Effector memory CD8-positive, alpha-beta T cell (primary cell): Measurements from ENCODE around the gene OAF.

Source experiments
- ATAC-seq: fragments of 150-1000 bp; cut with Tn5 transposase; replicated peaks from 2 replicates; pipeline ENCODE4 v1.10.0; 2021; ENCODE audit warnings: mild to moderate bottlenecking, moderate library complexity
- DNase-seq, 3 experiments: peaks; one replicate each; pipeline ENCODE4 v3.0.0; 2021
- H3K27ac Mint-ChIP-seq, 2 donors: one replicate each; pipeline ENCODE4 v1.8.0; 2022; ENCODE audit warnings: mild to moderate bottlenecking in 2 of 2, mixed read lengths in 2 of 2, moderate library complexity in 2 of 2
- H3K27me3 Mint-ChIP-seq, 2 donors: one replicate each; pipeline ENCODE4 v1.8.0; 2022; ENCODE audit warnings: mixed read lengths in 2 of 2
- H3K36me3 Mint-ChIP-seq: one replicate; pipeline ENCODE4 v1.8.0; 2022; ENCODE audit warnings: mild to moderate bottlenecking, moderate library complexity, mixed read lengths; ENCODE audit not compliant: insufficient read depth
- H3K4me1 Mint-ChIP-seq, 2 donors: one replicate each; pipeline ENCODE4 v1.8.0; 2022; ENCODE audit warnings: low read depth in 2 of 2, mixed read lengths in 2 of 2
- H3K4me3 Mint-ChIP-seq, 2 donors: one replicate each; pipeline ENCODE4 v1.8.0; 2022; ENCODE audit warnings: mild to moderate bottlenecking in 2 of 2, mixed read lengths in 2 of 2, moderate library complexity in 2 of 2
- H3K9me3 Mint-ChIP-seq, 2 donors: one replicate each; pipeline ENCODE4 v1.8.0; 2022; ENCODE audit warnings: mixed read lengths in 2 of 2
- total RNA-seq, 9 experiments: gene quantifications; one replicate each; lab custom pipeline; 2026; lab: John Stamatoyannopoulos, UW

The OAF gene
- 0.48 to 3.4 (median 1.1) reads per million in 9 experiments for total RNA-seq

DNA sequence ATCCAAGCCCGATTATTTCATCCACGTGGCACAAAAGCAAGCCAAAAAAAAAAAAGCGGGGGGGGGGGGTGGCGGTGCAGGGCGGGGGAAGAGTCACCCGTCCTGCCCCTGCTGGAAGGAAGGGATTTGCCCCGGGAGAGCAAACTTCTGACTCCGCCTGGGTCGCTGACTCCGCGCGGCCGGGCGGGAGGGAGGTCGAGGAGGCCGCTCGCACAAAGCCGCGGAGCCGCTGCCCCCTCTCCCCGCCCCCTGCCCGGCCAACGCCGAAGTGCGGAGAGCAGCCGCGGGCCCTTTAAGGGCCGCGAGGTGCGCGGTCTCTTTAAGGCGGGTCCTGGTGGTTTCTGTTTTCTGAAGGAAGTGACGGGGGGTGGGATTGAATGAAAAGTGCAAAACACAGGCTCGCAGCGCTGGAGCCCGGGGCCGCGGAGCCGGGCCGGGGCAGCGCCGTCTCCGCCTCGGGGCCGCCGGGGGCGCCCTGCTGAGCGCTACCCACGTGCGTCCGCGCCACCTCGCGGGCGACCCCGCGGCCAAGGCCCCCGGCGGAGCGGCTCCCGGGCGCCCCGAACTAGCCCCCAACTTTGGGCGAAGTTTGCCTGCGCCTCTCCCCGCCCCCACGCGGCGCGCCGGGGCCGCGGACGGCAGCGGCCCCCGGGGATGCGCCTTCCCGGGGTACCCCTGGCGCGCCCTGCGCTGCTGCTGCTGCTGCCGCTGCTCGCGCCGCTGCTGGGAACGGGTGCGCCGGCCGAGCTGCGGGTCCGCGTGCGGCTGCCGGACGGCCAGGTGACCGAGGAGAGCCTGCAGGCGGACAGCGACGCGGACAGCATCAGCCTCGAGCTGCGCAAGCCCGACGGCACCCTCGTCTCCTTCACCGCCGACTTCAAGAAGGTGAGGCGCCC is at the start of gene OAF:
Gene OAF, plus strand, starts transcription at position 407 of the 896 bp plus-strand sequence. Its CDS starts 248 bp downstream, at position 655.
- H3K27me3 Mint-ChIP-seq, result peaks cover 45 to 75% of the 10 kb centered on the region in 2 donors
- H3K27ac Mint-ChIP-seq, result peak within 1 kb of the TSS; percentile 29 to 73
- H3K4me3 Mint-ChIP-seq, result peak within 1 kb of the TSS; percentile 90 to 96

GRCh38 chr11:120167659-120168058 is 43.2 kb upstream of the OAF start:
- peaks cover 4% of the 10 kb centered on the region in 2 donors for H3K4me1 Mint-ChIP-seq
- H3K27me3 Mint-ChIP-seq, result peaks cover 71 to 80% of the 10 kb centered on the region in 2 donors
- no peak overlapping the region for H3K27ac Mint-ChIP-seq
- no peaks in the 10 kb centered on the region for H3K36me3 Mint-ChIP-seq
- no peak overlapping the region for H3K4me3 Mint-ChIP-seq
- no peak for DNase-seq
- ATAC-seq, result no peak
- peaks cover 0 to 14% of the 10 kb centered on the region in 2 donors for H3K9me3 Mint-ChIP-seq

More for the DNA sequence above, at the start of gene OAF:
- H3K36me3 Mint-ChIP-seq, result peaks cover 8% of the 10 kb centered on the region
- DNase-seq (peak; percentile 22 to 38 (median 26)), ATAC-seq (peak; percentile 92)
- H3K9me3 Mint-ChIP-seq, result no peaks in the 10 kb centered on the region
- peaks cover 13 to 18% of the 10 kb centered on the region in 2 donors for H3K4me1 Mint-ChIP-seq

DNA sequence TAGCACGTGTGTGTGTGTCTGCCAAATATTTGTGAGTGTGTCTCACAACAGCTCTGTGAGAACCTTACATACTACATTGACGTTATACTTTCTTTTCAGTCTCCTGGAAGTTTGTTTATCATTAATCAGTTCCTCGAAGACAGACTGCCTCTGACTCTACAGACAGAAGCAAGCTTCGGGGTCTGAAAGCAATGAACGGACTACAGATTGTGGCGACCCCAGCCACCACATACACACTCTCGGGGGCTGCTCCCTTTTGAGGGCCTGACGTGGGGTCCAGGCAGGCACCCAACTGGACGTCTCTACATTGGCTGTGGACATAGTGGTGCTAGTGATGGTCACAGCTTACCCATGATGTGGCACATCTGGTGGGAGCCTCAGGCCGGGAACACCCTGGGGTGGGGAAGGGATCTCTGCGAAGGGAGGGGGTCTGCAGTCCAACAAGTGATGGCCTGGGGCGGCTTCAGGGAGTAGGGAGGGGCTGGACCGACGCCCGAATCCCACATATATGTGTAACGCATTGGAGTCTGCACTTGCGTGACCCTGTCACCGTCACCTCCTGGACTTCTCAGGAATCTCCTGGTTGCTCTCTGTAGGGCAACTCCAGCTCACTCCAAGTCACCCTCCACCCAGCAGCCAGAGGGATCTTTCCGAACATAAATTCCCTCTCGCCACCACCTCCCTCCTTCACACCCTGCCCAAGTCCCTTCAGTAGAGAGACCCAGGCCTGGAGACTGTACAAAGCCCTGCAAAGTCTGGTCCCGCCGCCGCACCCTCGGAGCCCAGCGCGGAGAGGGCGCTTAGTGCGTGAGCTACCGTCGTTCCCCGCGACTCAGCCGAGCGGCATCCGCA is 42.5 kb upstream of the OAF start:
- Mint-ChIP-seq H3K4me1 (peaks cover 4% of the 10 kb centered on the region in 2 donors), H3K27ac (no peak overlapping the region), H3K27me3 (peaks cover 78 to 87% of the 10 kb centered on the region in 2 donors), H3K36me3 (no peaks in the 10 kb centered on the region), H3K9me3 (peaks cover 0 to 14% of the 10 kb centered on the region in 2 donors), H3K4me3 (peak overlapping the region; percentile 66 to 68)
- ATAC-seq (no peak), DNase-seq (no peak)

- peaks cover 78 to 95% of the 10 kb centered on the region in 2 donors for H3K27me3 Mint-ChIP-seq
- peaks cover 4% of the 10 kb centered on the region in 2 donors for H3K4me1 Mint-ChIP-seq
- peaks cover 0 to 14% of the 10 kb centered on the region in 2 donors for H3K9me3 Mint-ChIP-seq
- no peak overlapping the region for H3K27ac Mint-ChIP-seq
- no peaks in the 10 kb centered on the region for H3K36me3 Mint-ChIP-seq
- ATAC-seq (peak; percentile 80), DNase-seq (peak; percentile 15 to 40 (median 28))
- H3K4me3 Mint-ChIP-seq, result peak overlapping the region; percentile 66 to 68
Measured at GRCh38 chr11:120168960-120169681, 41.7 kb upstream of the OAF start.

- Mint-ChIP-seq H3K4me3 (no peak overlapping the region), H3K4me1 (peaks cover 4% of the 10 kb centered on the region in 2 donors), H3K27me3 (peaks cover 68 to 98% of the 10 kb centered on the region in 2 donors), H3K9me3 (peaks cover 0 to 9% of the 10 kb centered on the region in 2 donors), H3K27ac (no peak overlapping the region), H3K36me3 (no peaks in the 10 kb centered on the region)
- ATAC-seq, result no peak
- no peak for DNase-seq
Measured at GRCh38 chr11:120169981-120170698, 40.7 kb upstream of the OAF start.

GRCh38 chr11:120170741-120171261 is 40.0 kb upstream of the OAF start:
- ATAC-seq (no peak), DNase-seq (no peak)
- peaks cover 69 to 98% of the 10 kb centered on the region in 2 donors for H3K27me3 Mint-ChIP-seq
- H3K4me3 Mint-ChIP-seq, result no peak overlapping the region
- H3K4me1 Mint-ChIP-seq, result peaks cover 4% of the 10 kb centered on the region in 2 donors
- H3K36me3 Mint-ChIP-seq, result no peaks in the 10 kb centered on the region
- H3K27ac Mint-ChIP-seq, result no peak overlapping the region
- peaks cover 0 to 3% of the 10 kb centered on the region in 2 donors for H3K9me3 Mint-ChIP-seq

DNA sequence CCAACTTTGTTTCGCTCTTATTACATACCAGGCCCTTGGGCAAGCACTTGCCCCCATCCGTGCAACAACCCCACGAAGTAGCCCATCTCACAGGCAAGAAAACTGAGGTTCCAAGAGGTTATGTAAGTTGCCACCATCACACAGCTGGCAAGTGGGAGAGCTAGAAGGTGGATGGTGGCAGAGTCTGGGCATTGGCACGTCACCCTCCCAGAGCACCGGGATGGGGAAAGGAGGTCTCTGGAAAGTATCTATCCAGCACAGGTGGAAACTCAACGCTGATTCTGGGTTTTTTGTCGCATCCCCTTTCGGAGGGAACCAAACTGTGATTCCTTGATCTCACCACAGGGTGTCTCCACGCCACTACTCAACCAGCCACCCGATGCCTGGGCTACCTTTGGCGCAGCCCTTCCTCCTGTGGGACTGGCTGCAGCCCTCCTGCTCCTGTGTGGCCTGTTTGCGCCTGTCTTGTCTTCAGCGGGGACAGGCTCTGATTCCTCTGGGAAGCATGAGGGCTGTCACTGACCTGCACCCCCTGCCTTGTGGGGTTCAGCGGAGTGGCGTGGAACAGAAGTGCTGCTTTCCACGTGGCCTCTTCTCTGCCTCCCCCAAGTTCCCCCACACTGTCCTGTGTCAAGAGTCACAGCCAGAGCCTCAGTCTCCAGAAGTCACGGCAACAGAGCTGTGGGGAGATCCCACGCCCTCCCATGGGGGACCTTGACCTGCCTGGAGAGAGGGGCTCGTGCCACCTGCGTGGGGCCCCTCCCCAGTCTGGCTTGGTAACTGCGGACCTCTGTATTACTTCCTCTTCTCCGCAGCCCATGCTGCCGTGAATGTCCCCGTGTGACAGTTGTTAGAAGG is 38.5 kb upstream of the OAF start:
- peaks cover 4% of the 10 kb centered on the region in 2 donors for H3K4me1 Mint-ChIP-seq
- H3K36me3 Mint-ChIP-seq, result no peaks in the 10 kb centered on the region
- peak in 2 of 3 experiments; percentile 20 to 23 for DNase-seq
- peaks cover 57 to 87% of the 10 kb centered on the region in 2 donors for H3K27me3 Mint-ChIP-seq
- ATAC-seq, result peak; percentile 50
- no peak overlapping the region for H3K27ac Mint-ChIP-seq
- H3K9me3 Mint-ChIP-seq, result no peaks in the 10 kb centered on the region
- H3K4me3 Mint-ChIP-seq, result no peak overlapping the region

GRCh38 chr11:120173019-120173705 is 37.7 kb upstream of the OAF start:
- peaks cover 48 to 79% of the 10 kb centered on the region in 2 donors for H3K27me3 Mint-ChIP-seq
- no peaks in the 10 kb centered on the region for H3K36me3 Mint-ChIP-seq
- H3K4me1 Mint-ChIP-seq, result peaks cover 4% of the 10 kb centered on the region in 2 donors

GRCh38 chr11:120173807-120174206 is 37.0 kb upstream of the OAF start:
- Mint-ChIP-seq H3K27me3 (peaks cover 42 to 72% of the 10 kb centered on the region in 2 donors), H3K36me3 (no peaks in the 10 kb centered on the region), H3K9me3 (no peaks in the 10 kb centered on the region), H3K4me3 (no peak overlapping the region), H3K4me1 (peaks cover under 1 to 4% of the 10 kb centered on the region in 2 donors), H3K27ac (no peak overlapping the region)
- DNase-seq (no peak), ATAC-seq (no peak)

More at GRCh38 chr11:120173019-120173705, 37.7 kb upstream of the OAF start:
- DNase-seq (no peak), ATAC-seq (no peak)
- Mint-ChIP-seq H3K9me3 (no peaks in the 10 kb centered on the region), H3K4me3 (no peak overlapping the region), H3K27ac (no peak overlapping the region)

- Mint-ChIP-seq H3K9me3 (no peaks in the 10 kb centered on the region), H3K4me1 (no peaks in the 10 kb centered on the region), H3K27me3 (peaks cover 45 to 72% of the 10 kb centered on the region in 2 donors), H3K27ac (no peak overlapping the region), H3K36me3 (no peaks in the 10 kb centered on the region), H3K4me3 (no peak overlapping the region)
- DNase-seq (no peak), ATAC-seq (no peak)
Measured at GRCh38 chr11:120174866-120175265, 36.0 kb upstream of the OAF start.

GRCh38 chr11:120178561-120179056 is 32.2 kb upstream of the OAF start:
- Mint-ChIP-seq H3K36me3 (no peaks in the 10 kb centered on the region), H3K4me3 (no peak overlapping the region), H3K27ac (no peak overlapping the region), H3K4me1 (peaks cover 0 to 4% of the 10 kb centered on the region in 2 donors), H3K27me3 (peaks cover 22 to 64% of the 10 kb centered on the region in 2 donors), H3K9me3 (no peaks in the 10 kb centered on the region)
- DNase-seq, result no peak
- ATAC-seq, result no peak
